Spleen (tissue), 7 donors: Measurements from ENCODE around the gene MAPT.

ENCODE experiments used
- CTCF ChIP-seq, 11 experiments: fragments of 200-600 bp in 7 of 11; fragments of 450-650 bp in 4 of 11; sonication (generic) in 4 of 11; IDR thresholded peaks in 8 of 11; conservative IDR thresholded peaks in 3 of 11; 1 replicate in 7 of 11; 2 replicates in 4 of 11; pipeline versions ENCODE4 v1.4.0 to v1.8.0; 2016 to 2021; ENCODE audit warnings: antibody characterized with exemption in 11 of 11, inconsistent platforms in 4 of 11, mild to moderate bottlenecking in 1 of 11
- POLR2A ChIP-seq, 3 donors: fragments of 450-650 bp; IDR thresholded peaks; one replicate each; pipeline ENCODE4 v1.5.1; 2017; ENCODE audit warnings: antibody characterized with exemption in 3 of 3, mild to moderate bottlenecking in 1 of 3
- POLR2AphosphoS5 ChIP-seq, 3 donors: sonication (generic); formaldehyde crosslinking; IDR thresholded peaks; one replicate each; pipeline ENCODE4 v1.5.1; 2017; ENCODE audit warnings: antibody characterized with exemption in 3 of 3
- donor health status: DM: no; HTN: no; CAD: no; lungs with moderate emphysema.
- donor health status: DM: no; HTN: no; CAD: no.
- donor health status: DM: no; HTN: no; CAD: no.

GRCh38 chr17:46003907-46004748 lies 109.8 kb downstream of the MAPT start:
- TF ChIP-seq CTCF (IDR thresholded peaks at IDR 0.05 in 8 of 11, conservative IDR thresholded peaks at IDR 0.05 in 3 of 11) (no peak), POLR2A (IDR thresholded peaks at IDR 0.05) (no peak), POLR2AphosphoS5 (IDR thresholded peaks at IDR 0.05) (no peak)
